ENCODE measurements around the gene CKLF. TPM values are rescaled to one million over a fixed set of nuclear protein-coding genes. Genes with fewer than 3 reads are reported as not detected.

The CKLF gene
- total RNA-seq, 2 donors from 2014 or later = 20.5 to 28.3 TPM

DNA sequence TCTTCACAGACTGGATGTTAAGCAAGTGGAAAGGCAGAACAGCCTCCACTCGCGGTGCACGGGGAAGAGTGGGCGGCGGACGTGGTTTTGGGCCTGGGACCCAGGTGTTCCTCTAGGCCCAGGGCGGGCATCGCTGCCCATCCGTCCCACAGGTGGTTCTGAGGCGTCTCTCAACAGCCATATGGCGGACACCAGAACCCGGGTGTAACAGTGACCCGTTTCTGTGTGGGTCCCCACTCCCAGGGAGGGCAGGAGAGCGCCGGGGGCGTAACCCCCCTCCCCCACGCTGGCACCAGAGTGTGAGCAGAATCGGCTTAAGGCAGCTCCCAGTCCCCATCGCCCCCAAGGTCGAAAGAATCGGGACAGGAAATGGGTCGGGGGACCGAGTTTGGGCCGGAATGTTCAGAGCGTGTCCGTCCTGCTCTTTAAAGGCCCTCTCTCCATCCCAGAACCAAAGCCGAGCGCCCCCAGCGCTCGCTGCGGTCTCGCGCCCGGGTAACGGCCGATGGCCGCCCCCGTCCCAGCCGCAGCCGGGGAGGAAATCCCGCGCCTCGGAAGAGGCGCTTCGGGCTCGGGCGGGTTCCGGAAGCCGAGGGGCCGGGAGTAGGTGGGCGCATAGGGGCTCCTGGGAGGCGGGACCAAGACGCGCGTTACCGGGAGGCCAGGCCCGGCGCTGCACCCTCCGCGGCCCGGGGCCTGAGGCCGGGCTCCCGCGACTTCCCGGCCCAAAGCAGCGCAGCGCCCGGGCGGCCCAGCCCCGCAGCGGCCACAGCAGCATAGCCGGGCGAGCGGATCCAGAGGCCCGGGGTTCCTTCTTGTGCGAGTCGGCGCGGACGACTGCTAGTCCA is 2.9 kb upstream of the CKLF start, which contains the start of gene TK2:
Gene TK2, minus strand, starts transcription at position 839 of the 848 bp plus-strand sequence. Its CDS starts 61 bp downstream, at position 778.
- H3K4me3 ChIP-seq = peak within 1 kb of the TSS; percentile 59 to 77
- DNase-seq (ENCODE audit: low spot score) = peak; percentile 44
- H3K27ac ChIP-seq = peak within 1 kb of the TSS; percentile 93 to 95
- no peaks in the 10 kb centered on the region for H3K9me3 ChIP-seq
- intact Hi-C loops (cut with DNase I) = loop anchor here (5.0 kb wide), 2 partner anchors 32 to 72 kb away; no protein-coding TSS in a partner anchor
- no peaks in the 10 kb centered on the region for H3K36me3 ChIP-seq
- no peaks in the 10 kb centered on the region for H3K4me1 ChIP-seq (replicated peaks)
- no peak for TF ChIP-seq POLR2AphosphoS5 (IDR thresholded peaks at IDR 0.05)
- TF ChIP-seq, protein P1, sequence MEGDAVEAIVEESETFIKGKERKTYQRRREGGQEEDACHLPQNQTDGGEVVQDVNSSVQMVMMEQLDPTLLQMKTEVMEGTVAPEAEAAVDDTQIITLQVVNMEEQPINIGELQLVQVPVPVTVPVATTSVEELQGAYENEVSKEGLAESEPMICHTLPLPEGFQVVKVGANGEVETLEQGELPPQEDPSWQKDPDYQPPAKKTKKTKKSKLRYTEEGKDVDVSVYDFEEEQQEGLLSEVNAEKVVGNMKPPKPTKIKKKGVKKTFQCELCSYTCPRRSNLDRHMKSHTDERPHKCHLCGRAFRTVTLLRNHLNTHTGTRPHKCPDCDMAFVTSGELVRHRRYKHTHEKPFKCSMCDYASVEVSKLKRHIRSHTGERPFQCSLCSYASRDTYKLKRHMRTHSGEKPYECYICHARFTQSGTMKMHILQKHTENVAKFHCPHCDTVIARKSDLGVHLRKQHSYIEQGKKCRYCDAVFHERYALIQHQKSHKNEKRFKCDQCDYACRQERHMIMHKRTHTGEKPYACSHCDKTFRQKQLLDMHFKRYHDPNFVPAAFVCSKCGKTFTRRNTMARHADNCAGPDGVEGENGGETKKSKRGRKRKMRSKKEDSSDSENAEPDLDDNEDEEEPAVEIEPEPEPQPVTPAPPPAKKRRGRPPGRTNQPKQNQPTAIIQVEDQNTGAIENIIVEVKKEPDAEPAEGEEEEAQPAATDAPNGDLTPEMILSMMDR (IDR thresholded peaks at IDR 0.05) = peak in 2 of 4 experiments; percentile 26 to 29
- peak; percentile 40 for TF ChIP-seq POLR2A (IDR thresholded peaks at IDR 0.05)
- 2% methylated on average over 65 of the region's 80 CpGs for WGBS
- no peaks in the 10 kb centered on the region for H3K27me3 ChIP-seq (replicated peaks; ENCODE audit: insufficient read depth)

DNA sequence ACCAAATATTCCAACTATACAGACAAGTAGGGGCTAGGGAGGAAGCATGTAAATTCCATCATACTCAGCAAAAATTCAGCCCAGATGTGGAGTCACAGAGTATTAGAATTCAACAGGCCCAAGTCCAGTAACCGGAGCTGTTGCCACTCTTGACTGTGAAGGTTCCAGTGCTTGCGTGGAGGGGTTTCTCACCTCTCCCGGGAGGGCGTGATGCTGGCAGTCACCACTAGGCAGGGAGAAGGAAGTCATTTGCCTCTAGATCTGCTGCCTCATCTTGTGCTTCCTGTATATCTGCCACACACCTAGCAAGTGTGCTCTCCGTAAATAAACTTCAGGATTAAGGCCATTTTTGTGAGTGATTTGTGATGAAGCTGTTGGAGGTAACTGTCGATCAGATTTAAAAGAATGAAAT is 1.0 kb upstream of the CKLF start:
- DNase-seq (ENCODE audit: low spot score) = no peak
- H3K4me1 ChIP-seq (replicated peaks) = no peaks in the 10 kb centered on the region
- no peak for TF ChIP-seq POLR2A (IDR thresholded peaks at IDR 0.05)
- TF ChIP-seq, protein P1 (IDR thresholded peaks at IDR 0.05) = peak in 1 of 4 experiments; percentile 26
- no peak overlapping the region for H3K4me3 ChIP-seq
- no peaks in the 10 kb centered on the region for H3K27me3 ChIP-seq (replicated peaks; ENCODE audit: insufficient read depth)
- H3K9me3 ChIP-seq = no peaks in the 10 kb centered on the region
- WGBS = 54% methylated on average over 6 of the region's 6 CpGs
- H3K27ac ChIP-seq = peak overlapping the region in 1 of 2 donors; percentile 84
- no peaks in the 10 kb centered on the region for H3K36me3 ChIP-seq
- intact Hi-C loops (cut with DNase I) = loop anchor here (5.0 kb wide), 2 partner anchors 34 to 74 kb away; no protein-coding TSS in a partner anchor

DNA sequence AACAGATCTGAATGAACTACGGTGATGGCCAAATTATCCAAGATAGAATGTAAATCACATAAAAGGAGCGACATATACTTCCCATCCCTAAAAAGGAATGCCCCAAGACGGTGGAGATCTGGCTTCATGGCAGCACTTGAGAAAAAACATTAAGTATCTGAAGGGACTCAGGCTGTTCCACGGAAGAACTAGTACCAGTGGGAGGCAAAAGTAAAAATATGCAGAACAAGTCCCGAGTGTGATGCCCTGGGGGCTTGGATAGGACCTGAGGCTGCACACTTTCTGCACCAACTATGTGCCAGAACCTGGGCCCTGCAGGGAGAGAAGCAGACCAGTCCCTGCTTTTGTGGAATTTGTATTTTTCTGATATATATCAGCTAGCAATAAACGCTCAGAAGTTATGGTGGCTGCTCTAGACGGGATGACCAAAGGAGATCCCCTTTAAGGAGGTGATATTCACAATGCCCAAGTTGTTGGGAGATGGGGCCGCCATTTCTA is 539 bp upstream of the CKLF start:
- H3K27ac ChIP-seq = peak overlapping the region; percentile 84 to 89
- no peaks in the 10 kb centered on the region for H3K4me1 ChIP-seq (replicated peaks)
- no peaks in the 10 kb centered on the region for H3K9me3 ChIP-seq
- TF ChIP-seq POLR2A (IDR thresholded peaks at IDR 0.05) = no peak
- no peak for DNase-seq (ENCODE audit: low spot score)
- H3K36me3 ChIP-seq = no peaks in the 10 kb centered on the region
- 33% methylated on average over 8 of the region's 8 CpGs for WGBS
- no peaks in the 10 kb centered on the region for H3K27me3 ChIP-seq (replicated peaks; ENCODE audit: insufficient read depth)
- intact Hi-C loops (cut with DNase I) = loop anchor here (5.0 kb wide), 2 partner anchors 35 to 75 kb away; no protein-coding TSS in a partner anchor
- peak overlapping the region; percentile 43 for H3K4me3 ChIP-seq

DNA sequence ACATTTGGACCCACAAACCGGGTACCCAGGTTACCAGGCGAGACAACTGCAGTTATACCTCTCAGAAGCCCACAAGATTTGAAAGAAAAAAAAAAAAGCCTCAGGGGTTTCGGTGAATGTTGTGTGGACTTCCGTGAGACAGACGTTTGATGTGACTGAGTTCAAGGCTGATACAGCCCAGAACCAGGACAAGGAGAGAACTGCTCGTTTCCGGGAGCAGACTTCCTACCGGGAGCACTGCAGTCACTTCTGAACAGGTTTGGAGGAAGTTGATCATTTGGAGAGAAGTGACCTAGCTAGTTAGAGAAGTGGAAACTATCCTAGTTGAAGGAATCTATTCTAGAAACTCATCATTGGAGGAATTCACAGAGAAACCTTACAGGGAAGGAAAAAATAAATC is 847 bp downstream of the CKLF start:
- Histone ChIP-seq H3K4me1 (replicated peaks) (no peaks in the 10 kb centered on the region), H3K27me3 (replicated peaks; ENCODE audit: insufficient read depth) (no peaks in the 10 kb centered on the region), H3K4me3 (peak overlapping the region; percentile 43), H3K27ac (no peak overlapping the region), H3K9me3 (no peaks in the 10 kb centered on the region), H3K36me3 (no peaks in the 10 kb centered on the region)
- intact Hi-C loops (cut with DNase I) = loop anchor here (5.0 kb wide), 2 partner anchors 36 to 76 kb away; no protein-coding TSS in a partner anchor
- TF ChIP-seq POLR2A (IDR thresholded peaks at IDR 0.05) = no peak
- no peak for TF ChIP-seq POLR2AphosphoS5 (IDR thresholded peaks at IDR 0.05)
- TF ChIP-seq, protein P1 (IDR thresholded peaks at IDR 0.05) = no peak
- no peak for DNase-seq (ENCODE audit: low spot score)
- WGBS = 79% methylated on average over 8 of the region's 8 CpGs

DNA sequence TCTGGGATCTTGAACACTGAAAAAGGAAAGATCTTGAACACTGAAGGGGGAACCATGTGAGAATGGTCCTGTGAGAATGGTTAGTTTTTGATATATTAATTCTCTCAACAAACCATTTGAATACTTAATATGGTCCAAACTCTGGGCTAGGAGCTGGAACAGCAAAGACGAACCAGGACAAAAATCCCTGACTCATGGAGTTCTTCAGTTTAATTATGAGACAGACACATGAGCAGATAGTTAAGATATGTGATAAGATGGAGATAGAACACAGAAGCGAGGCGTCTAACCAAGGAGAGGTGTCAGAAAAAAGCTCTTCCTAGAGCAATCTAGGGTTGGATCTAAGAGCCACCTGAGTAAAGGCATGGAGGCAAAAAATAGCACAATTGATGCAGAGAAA is 1.6 kb downstream of the CKLF start:
- Histone ChIP-seq H3K4me3 (no peak overlapping the region), H3K27me3 (replicated peaks; ENCODE audit: insufficient read depth) (no peaks in the 10 kb centered on the region), H3K27ac (no peak overlapping the region), H3K4me1 (replicated peaks) (no peaks in the 10 kb centered on the region), H3K9me3 (no peaks in the 10 kb centered on the region), H3K36me3 (no peaks in the 10 kb centered on the region)
- DNase-seq (ENCODE audit: low spot score) = no peak
- TF ChIP-seq, protein P1 (IDR thresholded peaks at IDR 0.05) = no peak
- TF ChIP-seq POLR2A (IDR thresholded peaks at IDR 0.05) (no peak), POLR2AphosphoS5 (IDR thresholded peaks at IDR 0.05) (no peak)
- intact Hi-C loops (cut with DNase I) = loop anchor here (5.0 kb wide), 2 partner anchors 37 to 77 kb away; no protein-coding TSS in a partner anchor
- 91% methylated on average over 3 of the region's 3 CpGs for WGBS
